HG02973 (cell line): ENCODE results near the gene TMC1.
"Not testable (repeated sequence)": the region's sequence is repeated elsewhere in the genome, so short reads cannot be mapped to it uniquely, and the experiment has no call there.

Source experiments
- ATAC-seq: cut with Tn5 transposase; IDR thresholded peaks from one replicate; pipeline ENCODE4 v1.9.1; 2021; ENCODE audit warnings: moderate library complexity; ENCODE audit not compliant: unreplicated experiment

TMC1 gene

GRCh38 chr9:72521416-72521815 lies at the start of gene TMC1:
TMC1 (plus strand) TSS chr9:72521608; CDS start chr9:72648649, 127,041 bp downstream.
- not testable (repeated sequence) for ATAC-seq

- peak; percentile 92 for ATAC-seq
Measured at GRCh38 chr9:72473474-72474261, 47.7 kb upstream of the TMC1 start.

GRCh38 chr9:72474676-72475075 lies 46.7 kb upstream of the TMC1 start:
- no peak for ATAC-seq

- ATAC-seq, result no peak
Measured at GRCh38 chr9:72476100-72476499, 45.3 kb upstream of the TMC1 start.

GRCh38 chr9:72476617-72477437 lies 44.6 kb upstream of the TMC1 start:
- ATAC-seq, result no peak

- ATAC-seq, result no peak
Measured at GRCh38 chr9:72477930-72478518, 43.4 kb upstream of the TMC1 start.

GRCh38 chr9:72478966-72479365 lies 42.4 kb upstream of the TMC1 start:
- ATAC-seq, result no peak

GRCh38 chr9:72480261-72480660 lies 41.1 kb upstream of the TMC1 start:
- ATAC-seq, result not testable (repeated sequence)

- ATAC-seq, result no peak
Measured at GRCh38 chr9:72480921-72481320, 40.5 kb upstream of the TMC1 start.

GRCh38 chr9:72485821-72486593 lies 35.4 kb upstream of the TMC1 start:
- no peak for ATAC-seq

- no peak for ATAC-seq
Measured at GRCh38 chr9:72486594-72486955, 34.8 kb upstream of the TMC1 start.

- not testable (repeated sequence) for ATAC-seq
Measured at GRCh38 chr9:72487665-72488064, 33.7 kb upstream of the TMC1 start.

GRCh38 chr9:72489986-72490385 lies 31.4 kb upstream of the TMC1 start:
- no peak for ATAC-seq

GRCh38 chr9:72491242-72491641 lies 30.2 kb upstream of the TMC1 start:
- no peak for ATAC-seq

GRCh38 chr9:72494051-72494450 lies 27.4 kb upstream of the TMC1 start:
- no peak for ATAC-seq

GRCh38 chr9:72497447-72498046 lies 23.9 kb upstream of the TMC1 start:
- no peak for ATAC-seq

- ATAC-seq, result no peak
Measured at GRCh38 chr9:72506615-72507014, 14.8 kb upstream of the TMC1 start.

GRCh38 chr9:72509053-72509452 lies 12.4 kb upstream of the TMC1 start:
- ATAC-seq, result peak; percentile 29

- ATAC-seq, result peak; percentile 97
Measured at GRCh38 chr9:72509635-72510034, 11.8 kb upstream of the TMC1 start.

- not testable (repeated sequence) for ATAC-seq
Measured at GRCh38 chr9:72521011-72521410, 397 bp upstream of the TMC1 start.
